ENCODE results near the gene WBP11. TPM values are rescaled to one million over a fixed set of nuclear protein-coding genes. Genes with fewer than 3 reads are reported as not detected.

The WBP11 gene
- total RNA-seq, 1 donor from 2014 or later, result 53.5 TPM

GRCh38 chr12:14842315-14842714, 39.0 kb upstream of the WBP11 start:
- Histone ChIP-seq H3K4me1 (no peaks in the 10 kb centered on the region), H3K36me3 (no peaks in the 10 kb centered on the region), H3K9ac (no peak overlapping the region), H4K20me1 (ENCODE audit: low read depth) (no peaks in the 10 kb centered on the region), H2AFZ (replicated peaks) (no peak overlapping the region), H3K27ac (no peak overlapping the region), H3K4me2 (no peak overlapping the region), H3K4me3 (no peak overlapping the region), H3K79me2 (ENCODE audit: low read depth) (no peaks in the 10 kb centered on the region), H3K27me3 (no peaks in the 10 kb centered on the region), H3K9me3 (ENCODE audit: low read depth) (no peaks in the 10 kb centered on the region), H3F3A (ENCODE audit: low read depth) (no peaks in the 10 kb centered on the region)
- Mint-ChIP-seq H3K4me1 (peaks cover 7% of the 10 kb centered on the region), H3K27me3 (ENCODE audit: insufficient read depth, low read depth) (no peaks in the 10 kb centered on the region), H3K9me3 (no peaks in the 10 kb centered on the region), H3K4me3 (no peak overlapping the region), H3K27ac (no peak overlapping the region), H3K36me3 (peaks cover 4% of the 10 kb centered on the region)
- TF ChIP-seq EZH2phosphoT487 (IDR thresholded peaks at IDR 0.05) (no peak), EZH2 (IDR thresholded peaks at IDR 0.05) (no peak), CTCF (IDR thresholded peaks at IDR 0.05) (no peak)
- DNase-seq (ENCODE audit: low spot score), result no peak

- DNase-seq (ENCODE audit: low spot score), result no peak
- Mint-ChIP-seq H3K27me3 (ENCODE audit: insufficient read depth, low read depth) (no peaks in the 10 kb centered on the region), H3K4me1 (peaks cover 2% of the 10 kb centered on the region), H3K9me3 (no peaks in the 10 kb centered on the region), H3K27ac (no peak overlapping the region), H3K4me3 (no peak overlapping the region), H3K36me3 (peaks cover 4% of the 10 kb centered on the region)
- Histone ChIP-seq H3F3A (ENCODE audit: low read depth) (no peaks in the 10 kb centered on the region), H2AFZ (replicated peaks) (no peak overlapping the region), H3K4me3 (no peak overlapping the region), H3K9ac (no peak overlapping the region), H4K20me1 (ENCODE audit: low read depth) (no peaks in the 10 kb centered on the region), H3K4me2 (no peak overlapping the region), H3K4me1 (no peaks in the 10 kb centered on the region), H3K36me3 (no peaks in the 10 kb centered on the region), H3K9me3 (ENCODE audit: low read depth) (no peaks in the 10 kb centered on the region), H3K27me3 (no peaks in the 10 kb centered on the region), H3K79me2 (ENCODE audit: low read depth) (no peaks in the 10 kb centered on the region), H3K27ac (no peak overlapping the region)
- TF ChIP-seq EZH2phosphoT487 (IDR thresholded peaks at IDR 0.05), result no peak
- TF ChIP-seq EZH2 (IDR thresholded peaks at IDR 0.05), result no peak
- no peak for TF ChIP-seq CTCF (IDR thresholded peaks at IDR 0.05)
These were observed 38.5 kb upstream of the WBP11 start for GRCh38 chr12:14841761-14842160.

- no peak overlapping the region for H3K9ac ChIP-seq
- no peaks in the 10 kb centered on the region for H3K27me3 ChIP-seq
- TF ChIP-seq CTCF (IDR thresholded peaks at IDR 0.05) (no peak), EZH2phosphoT487 (IDR thresholded peaks at IDR 0.05) (no peak), EZH2 (IDR thresholded peaks at IDR 0.05) (no peak)
- no peak overlapping the region for H3K4me3 Mint-ChIP-seq
- H3K9me3 Mint-ChIP-seq, result no peaks in the 10 kb centered on the region
- no peaks in the 10 kb centered on the region for H3K36me3 ChIP-seq
- peaks cover 3% of the 10 kb centered on the region for H3K27me3 Mint-ChIP-seq (ENCODE audit: insufficient read depth, low read depth)
- H3F3A ChIP-seq (ENCODE audit: low read depth), result no peaks in the 10 kb centered on the region
- no peak overlapping the region for H3K4me2 ChIP-seq
- H3K79me2 ChIP-seq (ENCODE audit: low read depth), result no peaks in the 10 kb centered on the region
- H2AFZ ChIP-seq (replicated peaks), result no peak overlapping the region
- H3K36me3 Mint-ChIP-seq, result peaks cover 4% of the 10 kb centered on the region
- H3K4me1 ChIP-seq, result no peaks in the 10 kb centered on the region
- H3K4me1 Mint-ChIP-seq, result no peaks in the 10 kb centered on the region
- H3K27ac Mint-ChIP-seq, result no peak overlapping the region
- H3K4me3 ChIP-seq, result no peak overlapping the region
- no peaks in the 10 kb centered on the region for H3K9me3 ChIP-seq (ENCODE audit: low read depth)
- DNase-seq (ENCODE audit: low spot score), result no peak
- no peak overlapping the region for H3K27ac ChIP-seq
- no peaks in the 10 kb centered on the region for H4K20me1 ChIP-seq (ENCODE audit: low read depth)
These were observed 37.3 kb upstream of the WBP11 start for GRCh38 chr12:14840616-14841015.

Measured in neural progenitor cell (in vitro differentiated cells).